ENCODE data around the gene CCR2. TPM values are rescaled to one million over a fixed set of nuclear protein-coding genes. Genes with fewer than 3 reads are reported as not detected.

CCR2 gene
- total RNA-seq, 2 experiments from 2014 or later: not detected

DNA sequence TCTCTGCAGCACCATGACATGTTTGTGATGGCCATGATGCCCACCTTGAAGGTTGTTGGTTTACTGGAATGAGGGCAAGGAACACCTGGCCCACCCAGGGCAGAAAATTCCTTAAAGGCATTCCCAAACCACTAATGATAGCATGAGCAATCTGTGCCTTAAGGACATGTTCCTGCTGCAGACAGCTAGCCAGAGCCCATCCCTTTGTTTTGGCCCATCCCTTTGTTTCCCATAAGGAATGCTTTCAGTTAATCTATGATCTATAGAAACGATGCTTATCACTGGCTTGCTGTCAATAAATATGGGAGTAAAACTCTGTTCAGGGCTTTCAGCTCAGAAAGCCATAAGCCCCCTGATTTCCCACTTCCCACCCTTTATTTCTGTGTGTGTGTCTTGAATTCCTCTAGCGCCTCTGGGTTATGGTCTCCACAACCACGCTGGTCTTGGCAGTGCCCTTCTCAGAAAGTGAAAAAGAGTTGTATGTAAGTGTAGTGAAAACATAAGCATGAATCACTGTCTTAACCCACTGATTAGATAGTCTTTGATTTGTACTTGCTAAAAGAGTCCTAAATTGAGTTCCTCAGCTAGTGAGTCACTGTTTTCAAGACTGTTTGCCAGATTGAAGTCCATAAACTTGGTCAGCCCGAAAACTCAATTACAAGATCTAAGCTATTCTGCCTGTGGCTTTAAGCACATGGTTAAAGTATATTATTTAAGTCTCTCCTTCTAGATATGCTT, 19.0 kb upstream of the CCR2 start:
- no peaks in the 10 kb centered on the region for H3K36me3 ChIP-seq (ENCODE audit: insufficient read depth, low read length)
- no peaks in the 10 kb centered on the region for H3K9me2 ChIP-seq (ENCODE audit: insufficient read depth, low read length)
- no peak overlapping the region for H2AFZ ChIP-seq (ENCODE audit: low read length)
- H3K4me2 ChIP-seq (ENCODE audit: low read length): no peak overlapping the region
- intact Hi-C loops (cut with micrococcal nuclease; ENCODE audit: unreplicated experiment): no loop called here
- H3K27ac ChIP-seq (ENCODE audit: low read depth, low read length, poor library complexity, severe bottlenecking): no peak overlapping the region
- no peaks in the 10 kb centered on the region for H3K4me1 ChIP-seq (ENCODE audit: insufficient read depth, low read length, poor library complexity, severe bottlenecking)
- H3K9me3 ChIP-seq (ENCODE audit: low read length): peaks cover 14% of the 10 kb centered on the region; the same call in 1 of the 2 replicates
- TF ChIP-seq, protein P1, sequence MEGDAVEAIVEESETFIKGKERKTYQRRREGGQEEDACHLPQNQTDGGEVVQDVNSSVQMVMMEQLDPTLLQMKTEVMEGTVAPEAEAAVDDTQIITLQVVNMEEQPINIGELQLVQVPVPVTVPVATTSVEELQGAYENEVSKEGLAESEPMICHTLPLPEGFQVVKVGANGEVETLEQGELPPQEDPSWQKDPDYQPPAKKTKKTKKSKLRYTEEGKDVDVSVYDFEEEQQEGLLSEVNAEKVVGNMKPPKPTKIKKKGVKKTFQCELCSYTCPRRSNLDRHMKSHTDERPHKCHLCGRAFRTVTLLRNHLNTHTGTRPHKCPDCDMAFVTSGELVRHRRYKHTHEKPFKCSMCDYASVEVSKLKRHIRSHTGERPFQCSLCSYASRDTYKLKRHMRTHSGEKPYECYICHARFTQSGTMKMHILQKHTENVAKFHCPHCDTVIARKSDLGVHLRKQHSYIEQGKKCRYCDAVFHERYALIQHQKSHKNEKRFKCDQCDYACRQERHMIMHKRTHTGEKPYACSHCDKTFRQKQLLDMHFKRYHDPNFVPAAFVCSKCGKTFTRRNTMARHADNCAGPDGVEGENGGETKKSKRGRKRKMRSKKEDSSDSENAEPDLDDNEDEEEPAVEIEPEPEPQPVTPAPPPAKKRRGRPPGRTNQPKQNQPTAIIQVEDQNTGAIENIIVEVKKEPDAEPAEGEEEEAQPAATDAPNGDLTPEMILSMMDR (conservative IDR thresholded peaks at IDR 0.05; ENCODE audit: low read length): no peak
- no peak for TF ChIP-seq EZH2phosphoT487 (IDR thresholded peaks at IDR 0.05; ENCODE audit: borderline replicate concordance, low read depth, low read length)
- DNase-seq (ENCODE audit: low spot score): no peak
- no peaks in the 10 kb centered on the region for H4K20me1 ChIP-seq (ENCODE audit: insufficient read depth, low read length)
- CTCF ChIA-PET (ENCODE audit: unreplicated experiment): no interaction called here
- POLR2A ChIA-PET: interaction anchor here (0.7 kb wide), 1 partner anchor 246 kb away, joined by 4 read pairs; no protein-coding TSS in a partner anchor
- no peaks in the 10 kb centered on the region for H3K79me2 ChIP-seq (ENCODE audit: insufficient read depth, low read depth, low read length)
- BruUV-seq (replicated peaks): no TSS peak
- H3K4me3 ChIP-seq (ENCODE audit: low read depth, low read length, poor library complexity, severe bottlenecking): no peak overlapping the region

DNA sequence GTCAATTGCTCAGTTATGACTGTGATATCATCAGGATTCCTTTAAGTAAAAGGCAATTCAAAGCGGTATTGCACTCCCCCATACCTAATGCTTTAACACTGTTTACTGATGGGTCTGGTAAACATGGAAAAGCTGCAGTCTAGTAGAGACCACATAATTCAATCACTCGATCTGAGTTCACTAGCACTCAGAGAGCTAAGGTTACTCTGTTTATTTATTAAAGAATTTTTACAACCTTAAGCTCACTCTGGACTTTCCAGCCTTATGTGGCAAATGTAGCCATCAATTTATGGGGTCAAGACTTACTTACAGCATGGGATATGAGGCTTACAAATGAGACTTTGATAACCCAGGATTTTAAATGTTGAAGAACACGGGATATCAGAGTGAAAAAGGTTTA, 18.4 kb upstream of the CCR2 start:
- no peaks in the 10 kb centered on the region for H3K36me3 ChIP-seq (ENCODE audit: insufficient read depth, low read length)
- intact Hi-C loops (cut with micrococcal nuclease; ENCODE audit: unreplicated experiment): no loop called here
- TF ChIP-seq EZH2phosphoT487 (IDR thresholded peaks at IDR 0.05; ENCODE audit: borderline replicate concordance, low read depth, low read length): no peak
- TF ChIP-seq, protein P1 (conservative IDR thresholded peaks at IDR 0.05; ENCODE audit: low read length): no peak
- no peaks in the 10 kb centered on the region for H3K9me2 ChIP-seq (ENCODE audit: insufficient read depth, low read length)
- no TSS peak for BruUV-seq (replicated peaks)
- ChIA-PET CTCF (ENCODE audit: unreplicated experiment) (no interaction called here), POLR2A (no interaction called here)
- no peak overlapping the region for H2AFZ ChIP-seq (ENCODE audit: low read length)
- H3K4me1 ChIP-seq (ENCODE audit: insufficient read depth, low read length, poor library complexity, severe bottlenecking): no peaks in the 10 kb centered on the region
- H3K79me2 ChIP-seq (ENCODE audit: insufficient read depth, low read depth, low read length): no peaks in the 10 kb centered on the region
- H3K4me3 ChIP-seq (ENCODE audit: low read depth, low read length, poor library complexity, severe bottlenecking): no peak overlapping the region
- no peaks in the 10 kb centered on the region for H4K20me1 ChIP-seq (ENCODE audit: insufficient read depth, low read length)
- no peak for DNase-seq (ENCODE audit: low spot score)
- H3K27ac ChIP-seq (ENCODE audit: low read depth, low read length, poor library complexity, severe bottlenecking): no peak overlapping the region
- H3K9me3 ChIP-seq (ENCODE audit: low read length): peaks cover 14% of the 10 kb centered on the region; the same call in 1 of the 2 replicates
- H3K4me2 ChIP-seq (ENCODE audit: low read length): no peak overlapping the region

DNA sequence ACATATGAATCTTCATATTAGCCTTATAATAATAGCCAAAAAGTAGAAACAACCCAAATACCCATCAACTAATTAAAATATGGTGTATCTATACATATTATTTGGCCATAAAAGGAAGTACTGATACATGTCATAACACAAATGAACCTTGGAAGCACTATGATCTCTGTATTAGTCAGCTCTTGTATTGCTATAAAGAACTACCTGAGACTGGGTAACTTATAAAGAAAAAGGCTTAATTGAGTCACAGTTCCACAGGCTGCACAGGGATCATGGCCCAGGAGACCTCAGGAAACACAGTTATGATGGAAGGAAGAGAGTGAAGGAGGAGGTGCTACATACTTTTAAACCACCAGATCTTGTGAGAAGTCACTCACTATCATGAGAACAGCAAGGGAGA, 16.0 kb upstream of the CCR2 start:
- Histone ChIP-seq H3K4me1 (ENCODE audit: insufficient read depth, low read length, poor library complexity, severe bottlenecking) (no peaks in the 10 kb centered on the region), H3K4me2 (ENCODE audit: low read length) (no peak overlapping the region), H3K9me2 (ENCODE audit: insufficient read depth, low read length) (no peaks in the 10 kb centered on the region), H3K79me2 (ENCODE audit: insufficient read depth, low read depth, low read length) (no peaks in the 10 kb centered on the region), H2AFZ (ENCODE audit: low read length) (no peak overlapping the region), H3K9me3 (ENCODE audit: low read length) (peaks cover 14% of the 10 kb centered on the region; the same call in 1 of the 2 replicates), H4K20me1 (ENCODE audit: insufficient read depth, low read length) (no peaks in the 10 kb centered on the region), H3K4me3 (ENCODE audit: low read depth, low read length, poor library complexity, severe bottlenecking) (no peak overlapping the region), H3K36me3 (ENCODE audit: insufficient read depth, low read length) (no peaks in the 10 kb centered on the region), H3K27ac (ENCODE audit: low read depth, low read length, poor library complexity, severe bottlenecking) (no peak overlapping the region)
- no TSS peak for BruUV-seq (replicated peaks)
- ChIA-PET CTCF (ENCODE audit: unreplicated experiment) (no interaction called here), POLR2A (interaction anchor here (0.6 kb wide), 1 partner anchor 295 kb away, joined by 3 read pairs; no protein-coding TSS in a partner anchor)
- TF ChIP-seq, protein P1 (conservative IDR thresholded peaks at IDR 0.05; ENCODE audit: low read length): no peak
- TF ChIP-seq EZH2phosphoT487 (IDR thresholded peaks at IDR 0.05; ENCODE audit: borderline replicate concordance, low read depth, low read length): no peak
- DNase-seq (ENCODE audit: low spot score): no peak
- intact Hi-C loops (cut with micrococcal nuclease; ENCODE audit: unreplicated experiment): no loop called here
